CD14-positive monocyte (primary cell): ENCODE data around the gene ALAD. TPM values are rescaled to one million over a fixed set of nuclear protein-coding genes. Genes with fewer than 3 reads are reported as not detected.
"Not testable (repeated sequence)": the region's sequence is repeated elsewhere in the genome, so short reads cannot be mapped to it uniquely, and the experiment has no call there.

ENCODE experiments used
- DNase-seq, 3 donors: peaks; one replicate each; pipeline ENCODE4 v3.0.0-alpha.2; 2011 to 2022
- H2AFZ ChIP-seq: 2 replicates; pipeline ENCODE4 v1.6.0; 2012; ENCODE audit warnings: mild to moderate bottlenecking, low read depth, low read length, inconsistent platforms; ENCODE audit not compliant: insufficient read depth, poor library complexity, severe bottlenecking
- H3K27ac ChIP-seq, 2 donors: 1 replicate in 1 of 2; 2 replicates in 1 of 2; pipeline ENCODE4 v1.5.1; 2012 to 2013; ENCODE audit warnings: low read length in 2 of 2, control low read depth in 1 of 2, inconsistent platforms in 1 of 2, low read depth in 1 of 2, mild to moderate bottlenecking in 1 of 2
- H3K27me3 ChIP-seq, 2 donors: one replicate each; pipeline versions ENCODE4 v1.6.0 to v1.6.1; 2011 to 2013; ENCODE audit warnings: low read length in 2 of 2; ENCODE audit not compliant: control insufficient read depth in 2 of 2, insufficient read depth in 2 of 2
- H3K36me3 ChIP-seq, 2 donors: replicated peaks in 1 of 2; 1 replicate in 1 of 2; 2 replicates in 1 of 2; pipeline versions ENCODE4 v1.5.1 to v1.6.1; 2012 to 2013; ENCODE audit warnings: low read length in 2 of 2, control low read depth in 1 of 2, inconsistent platforms in 1 of 2, mild to moderate bottlenecking in 1 of 2; ENCODE audit not compliant: insufficient read depth in 2 of 2, control insufficient read depth in 1 of 2
- H3K4me1 ChIP-seq, 2 donors: 1 replicate in 1 of 2; 2 replicates in 1 of 2; pipeline versions ENCODE4 v1.5.1 to v1.6.1; 2012 to 2013; ENCODE audit warnings: low read length in 2 of 2, control low read depth in 1 of 2, inconsistent platforms in 1 of 2, mild to moderate bottlenecking in 1 of 2, moderate library complexity in 1 of 2; ENCODE audit not compliant: insufficient read depth in 2 of 2, control insufficient read depth in 1 of 2
- H3K4me2 ChIP-seq: replicated peaks from 2 replicates; pipeline ENCODE3; 2012; ENCODE audit warnings: low read length, moderate library complexity, mild to moderate bottlenecking; ENCODE audit not compliant: poor library complexity, severe bottlenecking; ENCODE audit errors: extremely low read depth
- H3K4me3 ChIP-seq, 3 experiments: fragments of 200-600 bp in 1 of 3; sonication (generic) in 1 of 3; replicated peaks in 1 of 3; 1 replicate in 2 of 3; 2 replicates in 1 of 3; pipeline ENCODE4 v1.5.1; 2011 to 2013; ENCODE audit warnings: low read length in 3 of 3, mild to moderate bottlenecking in 3 of 3, control low read depth in 2 of 3, low read depth in 2 of 3, inconsistent platforms in 1 of 3, moderate library complexity in 1 of 3
- H3K79me2 ChIP-seq: 2 replicates; pipeline ENCODE4 v1.6.0; 2012; ENCODE audit warnings: mild to moderate bottlenecking, control low read depth, inconsistent platforms, low read length, moderate library complexity; ENCODE audit not compliant: insufficient read depth
- H3K9ac ChIP-seq: 2 replicates; pipeline ENCODE4 v1.6.0; 2017; ENCODE audit warnings: low read length, mild to moderate bottlenecking; ENCODE audit not compliant: insufficient read depth, poor library complexity, severe bottlenecking
- H3K9me3 ChIP-seq, 2 donors: replicated peaks in 1 of 2; 1 replicate in 1 of 2; 2 replicates in 1 of 2; pipeline versions ENCODE4 v1.5.1 to v1.6.1; 2012 to 2013; ENCODE audit warnings: low read length in 2 of 2, control low read depth in 1 of 2; ENCODE audit not compliant: control insufficient read depth in 1 of 2, insufficient read depth in 1 of 2
- H4K20me1 ChIP-seq: 2 replicates; pipeline ENCODE4 v1.6.0; 2012; ENCODE audit warnings: mild to moderate bottlenecking, low read length, control low read depth, moderate library complexity; ENCODE audit not compliant: insufficient read depth
- H3K27ac Mint-ChIP-seq, 7 donors: one replicate each; pipeline ENCODE4 v1.8.0; 2020; ENCODE audit warnings: mild to moderate bottlenecking in 7 of 7, mixed read lengths in 7 of 7, moderate library complexity in 6 of 7, inconsistent platforms in 2 of 7
- H3K27me3 Mint-ChIP-seq, 3 donors: one replicate each; pipeline ENCODE4 v1.8.0; 2021 to 2022; ENCODE audit warnings: low read depth in 3 of 3, mild to moderate bottlenecking in 3 of 3, mixed read lengths in 3 of 3, moderate library complexity in 3 of 3, inconsistent platforms in 1 of 3
- H3K36me3 Mint-ChIP-seq, 2 donors: one replicate each; pipeline ENCODE4 v1.8.0; 2020; ENCODE audit warnings: mixed read lengths in 2 of 2, inconsistent platforms in 1 of 2, mild to moderate bottlenecking in 1 of 2
- H3K4me1 Mint-ChIP-seq: one replicate; pipeline ENCODE4 v1.8.0; 2020; ENCODE audit warnings: mild to moderate bottlenecking, mixed read lengths
- H3K4me3 Mint-ChIP-seq, 2 donors: one replicate each; pipeline ENCODE4 v1.8.0; 2020; ENCODE audit warnings: mild to moderate bottlenecking in 2 of 2, mixed read lengths in 2 of 2, moderate library complexity in 1 of 2
- H3K9me3 Mint-ChIP-seq, 7 donors: one replicate each; pipeline ENCODE4 v1.8.0; 2020 to 2022; ENCODE audit warnings: mixed read lengths in 7 of 7, mild to moderate bottlenecking in 6 of 7, moderate library complexity in 6 of 7, inconsistent platforms in 2 of 7
- WGBS: methylation state at CpG from one replicate; pipeline ENCODE4 v1.1.5; 2013; ENCODE audit warnings: missing lambda C conversion rate; ENCODE audit not compliant: insufficient coverage; 5-methylcytosine and 5-hydroxymethylcytosine counted together
- intact Hi-C, 2 donors: fragments of 100-400 bp; cut with micrococcal nuclease; formaldehyde crosslinking; loops; one replicate each; pipeline versions ENCODE4 v1.15.0 to v1.15.1; 2023
- polyA plus RNA-seq, 3 donors: library from polyadenylated mRNA; depleted of rRNA in 1 of 3; unstranded in 2 of 3; stranded (reverse) in 1 of 3; fragments of 300-500 nt in 2 of 3; fragments of >200 nt in 1 of 3; fragmentation: Illumina TruSeq in 2 of 3; gene quantifications; 1 replicate in 2 of 3; 2 replicates in 1 of 3; pipeline ENCODE4 v1.2.3, GENCODE V29; 2012 to 2021
- TF ChIP-seq, protein P1 (sequence below): fragments of 200-600 bp; IDR thresholded peaks from one replicate; pipeline ENCODE4 v1.8.0; 2022; ENCODE audit warnings: antibody characterized with exemption, mild to moderate bottlenecking

The ALAD gene
- polyA plus RNA-seq, 3 donors, result 17.1 to 24.6 (median 20.9) TPM

DNA sequence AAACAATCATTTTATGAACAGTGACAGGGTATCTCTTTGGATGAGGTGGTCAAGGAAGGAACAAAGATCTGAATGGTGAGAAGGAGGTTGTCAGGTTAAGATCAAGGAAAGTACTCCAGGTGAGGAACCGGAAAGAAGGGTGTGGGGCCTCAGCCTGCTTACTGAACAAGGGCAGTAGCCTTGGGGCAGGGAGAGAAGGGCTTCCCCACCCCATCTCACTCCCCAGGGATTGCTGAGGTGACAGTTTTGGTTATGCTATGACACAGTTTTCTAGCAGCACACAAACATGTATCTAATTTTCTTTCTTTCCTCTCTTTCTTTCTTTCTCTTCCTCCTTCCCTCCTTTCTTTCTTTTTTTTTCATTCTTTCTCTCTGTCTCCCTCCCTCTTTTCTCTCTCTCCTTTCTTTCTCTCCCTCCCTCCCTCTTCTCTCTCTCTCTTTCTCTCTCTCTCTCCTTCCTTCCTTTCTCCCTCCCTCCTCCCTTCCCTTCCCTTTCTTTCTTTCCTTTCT lies 20.2 kb downstream of the ALAD start:
- Histone ChIP-seq H3K4me1 (peaks cover 9 to 20% of the 10 kb centered on the region in 2 donors), H3K36me3 (no peaks in the 10 kb centered on the region), H3K4me2 (no peak overlapping the region), H3K27ac (no peak overlapping the region), H3K9ac (no peak overlapping the region), H3K4me3 (no peak overlapping the region), H3K9me3 (no peaks in the 10 kb centered on the region), H2AFZ (no peak overlapping the region), H3K79me2 (no peaks in the 10 kb centered on the region), H3K27me3 (no peaks in the 10 kb centered on the region), H4K20me1 (no peaks in the 10 kb centered on the region)
- DNase-seq, result no peak
- no peak overlapping the region for H3K4me3 Mint-ChIP-seq
- no peak overlapping the region for H3K27ac Mint-ChIP-seq
- peaks cover 21% of the 10 kb centered on the region for H3K4me1 Mint-ChIP-seq
- TF ChIP-seq, protein P1, sequence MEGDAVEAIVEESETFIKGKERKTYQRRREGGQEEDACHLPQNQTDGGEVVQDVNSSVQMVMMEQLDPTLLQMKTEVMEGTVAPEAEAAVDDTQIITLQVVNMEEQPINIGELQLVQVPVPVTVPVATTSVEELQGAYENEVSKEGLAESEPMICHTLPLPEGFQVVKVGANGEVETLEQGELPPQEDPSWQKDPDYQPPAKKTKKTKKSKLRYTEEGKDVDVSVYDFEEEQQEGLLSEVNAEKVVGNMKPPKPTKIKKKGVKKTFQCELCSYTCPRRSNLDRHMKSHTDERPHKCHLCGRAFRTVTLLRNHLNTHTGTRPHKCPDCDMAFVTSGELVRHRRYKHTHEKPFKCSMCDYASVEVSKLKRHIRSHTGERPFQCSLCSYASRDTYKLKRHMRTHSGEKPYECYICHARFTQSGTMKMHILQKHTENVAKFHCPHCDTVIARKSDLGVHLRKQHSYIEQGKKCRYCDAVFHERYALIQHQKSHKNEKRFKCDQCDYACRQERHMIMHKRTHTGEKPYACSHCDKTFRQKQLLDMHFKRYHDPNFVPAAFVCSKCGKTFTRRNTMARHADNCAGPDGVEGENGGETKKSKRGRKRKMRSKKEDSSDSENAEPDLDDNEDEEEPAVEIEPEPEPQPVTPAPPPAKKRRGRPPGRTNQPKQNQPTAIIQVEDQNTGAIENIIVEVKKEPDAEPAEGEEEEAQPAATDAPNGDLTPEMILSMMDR, result no peak
- no CpG with 5 or more reads among the region's 1 CpG for WGBS
- H3K36me3 Mint-ChIP-seq, result peaks cover 5 to 19% of the 10 kb centered on the region in 2 donors
- H3K27me3 Mint-ChIP-seq, result peaks cover 0 to 3% (median 2%) of the 10 kb centered on the region in 3 donors
- no peaks in the 10 kb centered on the region for H3K9me3 Mint-ChIP-seq
- intact Hi-C loops, result no loop called here

DNA sequence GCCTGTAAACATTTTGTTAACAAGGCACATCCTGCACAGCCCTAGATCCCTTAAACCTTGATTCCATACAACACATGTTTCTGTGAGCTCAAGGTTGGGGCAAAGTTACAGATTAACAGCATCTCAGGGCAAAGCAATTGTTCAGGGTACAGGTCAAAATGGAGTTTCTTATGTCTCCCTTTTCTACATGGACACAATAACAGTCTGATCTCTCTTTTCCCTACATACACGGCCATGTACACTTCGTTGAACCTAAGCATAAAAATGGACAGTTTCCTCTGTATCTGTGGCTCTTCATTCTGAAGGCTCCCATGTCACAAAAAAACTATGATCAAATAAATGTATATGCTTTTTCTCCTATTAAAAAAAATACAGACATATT lies 21.3 kb downstream of the ALAD start:
- intact Hi-C loops, H3K9me3 Mint-ChIP-seq: not testable (repeated sequence)

DNA sequence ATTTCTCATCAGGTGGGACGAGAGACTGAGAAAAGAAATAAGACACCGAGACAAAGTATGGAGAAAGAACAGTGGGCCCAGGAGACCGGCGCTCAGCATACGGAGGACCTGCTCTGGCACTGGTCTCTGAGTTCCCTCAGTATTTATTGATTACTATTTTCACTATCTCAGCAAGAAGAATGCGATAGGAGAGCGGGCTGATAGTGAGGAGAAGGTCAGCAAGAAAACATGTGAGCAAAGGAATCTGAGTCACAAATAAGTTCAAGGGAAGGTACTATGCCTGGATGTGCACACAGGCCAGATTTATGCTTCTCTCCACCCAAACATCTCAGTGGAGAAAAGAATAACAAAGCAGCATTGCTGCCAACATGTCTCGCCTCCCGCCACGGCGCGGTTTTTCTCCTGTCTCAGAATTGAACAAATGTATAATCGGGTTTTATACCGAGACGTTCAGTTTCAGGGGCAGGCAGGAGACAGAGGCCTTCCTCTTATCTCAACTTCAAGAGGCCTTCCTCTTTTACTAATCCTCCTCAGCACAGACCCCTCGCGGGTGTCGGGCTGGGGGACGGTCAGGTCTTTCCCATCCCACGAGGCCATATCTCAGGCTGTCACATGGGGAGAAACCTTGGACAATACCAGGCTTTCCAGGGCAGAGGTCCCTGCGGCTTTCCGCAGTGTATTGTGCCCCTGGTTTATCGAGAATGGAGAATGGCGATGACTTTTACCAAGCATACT lies 21.8 kb downstream of the ALAD start:
- H3K36me3 ChIP-seq, H3K4me2 ChIP-seq, H3K9me3 ChIP-seq, H3K79me2 ChIP-seq, H3K9ac ChIP-seq, DNase-seq, H3K4me3 Mint-ChIP-seq, H3K27me3 Mint-ChIP-seq, H3K4me3 ChIP-seq, H4K20me1 ChIP-seq, H3K9me3 Mint-ChIP-seq, H3K27ac ChIP-seq, intact Hi-C loops, H2AFZ ChIP-seq, H3K27me3 ChIP-seq, H3K36me3 Mint-ChIP-seq: not testable (repeated sequence)
- peak overlapping the region in 1 of 7 donors; percentile 64 for H3K27ac Mint-ChIP-seq
- H3K4me1 Mint-ChIP-seq, result peaks cover 20% of the 10 kb centered on the region
- 23% methylated on average over 10 of the region's 24 CpGs for whole genome bisulfite sequencing
- H3K4me1 ChIP-seq, result peaks cover 9 to 11% of the 10 kb centered on the region in 2 donors

More for the DNA sequence above, 21.3 kb downstream of the ALAD start:
- not testable (repeated sequence) for H3K27ac ChIP-seq, DNase-seq, H3K27me3 ChIP-seq, H3K27ac Mint-ChIP-seq, H3K4me2 ChIP-seq, H3K36me3 ChIP-seq, H3K9ac ChIP-seq, H2AFZ ChIP-seq, H3K4me3 Mint-ChIP-seq, H3K9me3 ChIP-seq, H3K79me2 ChIP-seq, H3K27me3 Mint-ChIP-seq, H4K20me1 ChIP-seq, H3K4me3 ChIP-seq
- H3K4me1 ChIP-seq, result peaks cover 11 to 15% of the 10 kb centered on the region in 2 donors
- H3K4me1 Mint-ChIP-seq, result peaks cover 25% of the 10 kb centered on the region
- 100% methylated on average over 2 of the region's 2 CpGs for WGBS
- H3K36me3 Mint-ChIP-seq, result peaks cover 0 to 11% of the 10 kb centered on the region in 2 donors
